22Rv1 (cell line): Measurements from ENCODE around the gene LIN37.
A peak's percentile ranks its signal among the peaks of the same experiment; 100 is the strongest.

Experiments
- CTCF ChIP-seq: fragments of 450-650 bp; IDR thresholded peaks from 2 replicates; pipeline ENCODE4 v1.5.1; 2017; ENCODE audit warnings: mild to moderate bottlenecking
- ZFX ChIP-seq: fragments of 450-650 bp; IDR thresholded peaks from 2 replicates; pipeline ENCODE4 v1.6.1; 2017; ENCODE audit warnings: antibody characterized with exemption, borderline replicate concordance

GRCh38 chr19:35714601-35715354 lies 33.6 kb upstream of the LIN37 start:
- TF ChIP-seq CTCF, result 0 out of 2 replicates have a peak, but pooled peaks have one; percentile 4
- TF ChIP-seq ZFX, result no peak
